Measurements from ENCODE around the gene RPEL1. TPM values are rescaled to one million over a fixed set of nuclear protein-coding genes. Genes with fewer than 3 reads are reported as not detected.
"Not testable (repeated sequence)": the region's sequence is repeated elsewhere in the genome, so short reads cannot be mapped to it uniquely, and the experiment has no call there.

The RPEL1 gene
- polyA plus RNA-seq (2011; rRNA removed) (0.04 TPM in 1 of 2 replicates, not detected in the other), polyA minus RNA-seq (2011; rRNA and poly(A)+ RNA removed) (0.10 TPM in 1 of 2 replicates, not detected in the other)

GRCh38 chr10:103245587-103245986 is at the start of gene RPEL1:
TSS of gene RPEL1 (plus strand) at chr10:103245887. CDS start at chr10:103245997, 110 bp downstream.
- H3K27me3 ChIP-seq (ENCODE audit: control insufficient read depth, insufficient read depth, low read length); DNase-seq (ENCODE audit: low read depth); H3K36me3 ChIP-seq (ENCODE audit: control insufficient read depth, insufficient read depth, low read length); POLR2A ChIA-PET; H3K4me3 ChIP-seq (ENCODE audit: low read depth, low read length): not testable (repeated sequence)
- CTCF ChIA-PET: interaction anchor here (1.5 to 3.1 kb wide), 7 partner anchors 88 to 328 kb away, joined by 4 to 49 read pairs (median 6); partner anchors contain the start of gene CNNM2

- Histone ChIP-seq H3K36me3 (ENCODE audit: control insufficient read depth, insufficient read depth, low read length) (no peaks in the 10 kb centered on the region; the same call in 1 of the 2 replicates), H3K27me3 (ENCODE audit: control insufficient read depth, insufficient read depth, low read length) (no peaks in the 10 kb centered on the region), H3K4me3 (ENCODE audit: low read depth, low read length) (no peak overlapping the region)
- no peak for DNase-seq (ENCODE audit: low read depth)
- TF ChIP-seq CTCF (IDR thresholded peaks at IDR 0.05; ENCODE audit: insufficient read depth, low read depth, low read length): no peak
- ChIA-PET CTCF (interaction anchor here (0.6 to 1.2 kb wide), 2 partner anchors 48 to 144 kb away, joined by 3 read pairs; no protein-coding TSS in a partner anchor), POLR2A (no interaction called here)
These were observed 49.2 kb upstream of the RPEL1 start for GRCh38 chr10:103196516-103196915.

DNA sequence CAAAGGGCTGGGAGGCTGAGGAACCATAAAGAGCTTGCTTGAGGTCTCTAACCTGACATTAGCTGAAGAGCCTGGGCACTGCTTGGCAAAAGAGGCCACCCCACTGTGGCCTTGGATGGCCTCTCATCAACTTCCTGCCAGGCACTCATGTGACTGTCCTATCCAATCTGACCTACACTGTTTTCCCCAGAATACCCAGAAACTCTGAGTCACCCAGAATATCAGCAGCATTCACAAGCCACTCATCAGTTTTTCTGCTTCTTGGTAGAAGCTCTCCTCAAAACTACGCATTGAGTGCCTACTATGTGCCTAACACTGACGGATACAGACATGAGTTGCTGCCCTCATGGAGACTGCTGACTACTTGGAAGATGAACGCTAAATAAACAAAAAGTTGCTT is 48.5 kb upstream of the RPEL1 start:
- no peaks in the 10 kb centered on the region for H3K27me3 ChIP-seq (ENCODE audit: control insufficient read depth, insufficient read depth, low read length)
- POLR2A ChIA-PET: no interaction called here

DNA sequence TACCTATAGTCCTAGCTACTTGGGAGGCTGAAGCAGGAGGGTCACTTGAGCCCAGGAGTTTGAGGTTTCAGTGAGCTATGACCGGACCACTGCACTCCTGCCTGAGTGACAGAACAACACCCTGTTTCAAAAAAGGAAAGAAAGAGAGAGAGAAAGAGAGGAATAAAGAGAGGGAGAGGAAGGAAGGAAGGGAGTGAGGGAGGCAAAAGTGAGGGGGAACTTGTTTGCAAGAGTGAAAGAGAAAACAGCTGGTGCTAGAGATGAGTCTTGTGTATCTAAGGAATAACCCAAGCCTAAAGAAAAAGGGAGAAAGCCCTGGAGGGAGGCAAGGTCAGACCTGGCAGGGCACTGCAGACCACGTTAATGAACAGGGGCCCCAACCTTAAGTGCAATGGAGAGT is 47.8 kb upstream of the RPEL1 start:
- H3K36me3 ChIP-seq (ENCODE audit: control insufficient read depth, insufficient read depth, low read length): no peaks in the 10 kb centered on the region; the same call in 1 of the 2 replicates
- H3K27me3 ChIP-seq (ENCODE audit: control insufficient read depth, insufficient read depth, low read length): no peaks in the 10 kb centered on the region
- POLR2A ChIA-PET: no interaction called here
- no peak overlapping the region for H3K4me3 ChIP-seq (ENCODE audit: low read depth, low read length)
- CTCF ChIA-PET: interaction anchor here (0.8 to 0.9 kb wide), 2 partner anchors 42 to 47 kb away, joined by 3 read pairs; no protein-coding TSS in a partner anchor
- no peak for TF ChIP-seq CTCF (IDR thresholded peaks at IDR 0.05; ENCODE audit: insufficient read depth, low read depth, low read length)
- DNase-seq (ENCODE audit: low read depth): no peak

More for the DNA sequence above, 48.5 kb upstream of the RPEL1 start:
- DNase-seq (ENCODE audit: low read depth): peak; percentile 37
- Histone ChIP-seq H3K4me3 (ENCODE audit: low read depth, low read length) (no peak overlapping the region), H3K36me3 (ENCODE audit: control insufficient read depth, insufficient read depth, low read length) (no peaks in the 10 kb centered on the region; the same call in 1 of the 2 replicates)
- CTCF ChIA-PET: interaction anchor here (0.9 to 1.2 kb wide), 2 partner anchors 47 to 48 kb away, joined by 3 read pairs; no protein-coding TSS in a partner anchor
- TF ChIP-seq CTCF (IDR thresholded peaks at IDR 0.05; ENCODE audit: insufficient read depth, low read depth, low read length): no peak

GRCh38 chr10:103198648-103199047 is 47.0 kb upstream of the RPEL1 start:
- no peak for DNase-seq (ENCODE audit: low read depth)
- Histone ChIP-seq H3K27me3 (ENCODE audit: control insufficient read depth, insufficient read depth, low read length) (no peaks in the 10 kb centered on the region), H3K4me3 (ENCODE audit: low read depth, low read length) (no peak overlapping the region), H3K36me3 (ENCODE audit: control insufficient read depth, insufficient read depth, low read length) (no peaks in the 10 kb centered on the region; the same call in 1 of the 2 replicates)
- ChIA-PET CTCF (no interaction called here), POLR2A (no interaction called here)
- no peak for TF ChIP-seq CTCF (IDR thresholded peaks at IDR 0.05; ENCODE audit: insufficient read depth, low read depth, low read length)

DNA sequence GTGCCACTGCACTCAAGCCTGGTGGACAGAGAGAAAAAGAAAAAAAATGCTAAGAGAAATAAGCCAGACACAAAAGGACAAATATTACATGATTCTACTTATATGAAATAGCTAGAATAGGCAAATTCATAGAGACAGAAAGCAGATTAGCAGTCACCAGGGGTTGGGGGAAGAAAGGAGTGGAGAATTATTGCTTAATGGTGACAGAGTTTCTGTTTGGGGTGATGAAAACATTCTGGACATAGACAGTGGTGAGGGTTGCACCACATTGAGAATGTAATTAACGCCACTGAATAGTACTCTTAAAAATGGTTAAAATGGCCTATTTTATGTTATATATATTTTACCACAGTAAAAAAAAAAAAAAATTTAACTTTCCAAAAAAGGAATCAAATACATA is 46.2 kb upstream of the RPEL1 start:
- POLR2A ChIA-PET: no interaction called here
- no peak for TF ChIP-seq CTCF (IDR thresholded peaks at IDR 0.05; ENCODE audit: insufficient read depth, low read depth, low read length)

More for the DNA sequence above, 46.2 kb upstream of the RPEL1 start:
- Histone ChIP-seq H3K36me3 (ENCODE audit: control insufficient read depth, insufficient read depth, low read length) (no peaks in the 10 kb centered on the region), H3K4me3 (ENCODE audit: low read depth, low read length) (no peak overlapping the region), H3K27me3 (ENCODE audit: control insufficient read depth, insufficient read depth, low read length) (no peaks in the 10 kb centered on the region)
- no peak for DNase-seq (ENCODE audit: low read depth)
- CTCF ChIA-PET: no interaction called here
